Right atrium auricular region (tissue), 2 donors: ENCODE data around the gene SNORC. TPM values are rescaled to one million over a fixed set of nuclear protein-coding genes. Genes with fewer than 3 reads are reported as not detected.

Experiments
- DNase-seq: peaks from one replicate; pipeline ENCODE4 v3.0.0-alpha.2; 2019; ENCODE audit warnings: low spot score
- H3K27ac ChIP-seq, 2 donors: fragments of 200-600 bp; sonication (generic); 1 replicate in 1 of 2; 2 replicates in 1 of 2; pipeline ENCODE4 v1.5.1; 2016 to 2019
- H3K27me3 ChIP-seq, 2 donors: fragments of 200-600 bp; sonication (generic); one replicate each; pipeline versions ENCODE4 v1.5.1 to v1.6.0; 2017 to 2019
- H3K36me3 ChIP-seq: fragments of 200-600 bp; sonication (generic); one replicate; pipeline ENCODE4 v1.5.1; 2016
- H3K4me1 ChIP-seq, 2 donors: fragments of 200-600 bp; sonication (generic); one replicate each; pipeline versions ENCODE4 v1.5.1 to v1.6.0; 2017 to 2019
- H3K4me3 ChIP-seq, 2 donors: fragments of 200-600 bp; sonication (generic); 1 replicate in 1 of 2; 2 replicates in 1 of 2; pipeline ENCODE4 v1.5.1; 2017 to 2019; ENCODE audit warnings: mild to moderate bottlenecking in 1 of 2, moderate library complexity in 1 of 2
- H3K9me3 ChIP-seq, 2 donors: fragments of 200-600 bp; sonication (generic); one replicate each; pipeline ENCODE4 v1.5.1; 2019
- CTCF ChIP-seq, 2 donors: fragments of 200-600 bp; sonication (generic); IDR thresholded peaks; one replicate each; pipeline ENCODE4 v1.5.1; 2019; ENCODE audit warnings: antibody characterized with exemption in 2 of 2
- total RNA-seq, 2 donors: library from RNA; depleted of rRNA; stranded (reverse); fragments of >200 nt; gene quantifications; one replicate each; pipeline ENCODE4 v1.1.0, GENCODE V29; 2016

SNORC gene
- total RNA-seq, 2 donors from 2014 or later: 0.12 to 0.30 TPM

- H3K4me3 ChIP-seq: no peak overlapping the region
- H3K36me3 ChIP-seq: peaks cover 31% of the 10 kb centered on the region
- H3K27ac ChIP-seq: no peak overlapping the region
- H3K4me1 ChIP-seq: no peaks in the 10 kb centered on the region
- no peak for DNase-seq
- TF ChIP-seq CTCF (IDR thresholded peaks at IDR 0.05): no peak
- no peaks in the 10 kb centered on the region for H3K27me3 ChIP-seq
- H3K9me3 ChIP-seq: no peaks in the 10 kb centered on the region
These were observed 9.3 kb upstream of the SNORC start for GRCh38 chr2:232860593-232861241.

GRCh38 chr2:232861353-232861752 lies 8.7 kb upstream of the SNORC start:
- H3K27ac ChIP-seq: no peak overlapping the region
- no peaks in the 10 kb centered on the region for H3K9me3 ChIP-seq
- DNase-seq: peak; percentile 38
- no peaks in the 10 kb centered on the region for H3K4me1 ChIP-seq
- no peaks in the 10 kb centered on the region for H3K27me3 ChIP-seq
- peaks cover 30% of the 10 kb centered on the region for H3K36me3 ChIP-seq
- H3K4me3 ChIP-seq: no peak overlapping the region
- TF ChIP-seq CTCF (IDR thresholded peaks at IDR 0.05): no peak

GRCh38 chr2:232863996-232864395 lies 6.1 kb upstream of the SNORC start:
- Histone ChIP-seq H3K27ac (no peak overlapping the region), H3K36me3 (peaks cover 3% of the 10 kb centered on the region), H3K9me3 (no peaks in the 10 kb centered on the region), H3K27me3 (no peaks in the 10 kb centered on the region), H3K4me3 (no peak overlapping the region), H3K4me1 (no peaks in the 10 kb centered on the region)
- TF ChIP-seq CTCF (IDR thresholded peaks at IDR 0.05): no peak
- DNase-seq: no peak

GRCh38 chr2:232865165-232865564 lies 4.9 kb upstream of the SNORC start:
- no peak overlapping the region for H3K4me3 ChIP-seq

GRCh38 chr2:232866104-232866503 lies 4.0 kb upstream of the SNORC start:
- TF ChIP-seq CTCF (IDR thresholded peaks at IDR 0.05): no peak
- Histone ChIP-seq H3K4me1 (no peaks in the 10 kb centered on the region), H3K36me3 (no peaks in the 10 kb centered on the region), H3K4me3 (no peak overlapping the region), H3K27me3 (no peaks in the 10 kb centered on the region), H3K27ac (no peak overlapping the region), H3K9me3 (no peaks in the 10 kb centered on the region)
- DNase-seq: no peak

More at GRCh38 chr2:232865165-232865564, 4.9 kb upstream of the SNORC start:
- Histone ChIP-seq H3K9me3 (no peaks in the 10 kb centered on the region), H3K36me3 (no peaks in the 10 kb centered on the region), H3K27ac (no peak overlapping the region), H3K27me3 (no peaks in the 10 kb centered on the region), H3K4me1 (no peaks in the 10 kb centered on the region)
- no peak for DNase-seq
- TF ChIP-seq CTCF (IDR thresholded peaks at IDR 0.05): no peak
